GM19397 (cell line): ENCODE results near the gene SMG6.
"Not testable (repeated sequence)": the region's sequence is repeated elsewhere in the genome, so short reads cannot be mapped to it uniquely, and the experiment has no call there.

Experiments used
- ATAC-seq: cut with Tn5 transposase; IDR thresholded peaks from one replicate; pipeline ENCODE4 v1.9.1; 2021; ENCODE audit warnings: mild to moderate bottlenecking, moderate library complexity; ENCODE audit not compliant: unreplicated experiment

SMG6 gene

GRCh38 chr17:2207815-2208515 is 95.6 kb downstream of the SMG6 start:
- ATAC-seq: no peak

DNA sequence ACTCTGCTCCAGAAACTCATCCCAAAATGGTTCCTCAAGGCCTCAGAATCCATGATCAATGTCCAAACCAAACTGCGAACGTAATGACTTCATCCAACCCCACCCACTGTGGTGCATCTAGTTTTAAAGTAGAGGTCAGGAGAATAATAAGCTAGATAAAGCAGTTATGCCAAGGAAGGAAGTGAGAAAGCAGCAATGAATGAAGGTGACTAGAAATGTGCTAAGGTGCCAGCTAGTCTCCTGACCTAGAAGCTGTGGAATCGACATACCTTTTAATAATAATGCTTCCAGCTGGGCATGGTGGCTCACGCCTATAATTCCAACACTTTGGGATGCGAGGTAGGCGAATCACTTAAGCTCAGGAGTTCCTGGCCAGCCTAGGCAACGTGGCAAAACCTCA is 99.2 kb downstream of the SMG6 start:
- ATAC-seq: no peak

DNA sequence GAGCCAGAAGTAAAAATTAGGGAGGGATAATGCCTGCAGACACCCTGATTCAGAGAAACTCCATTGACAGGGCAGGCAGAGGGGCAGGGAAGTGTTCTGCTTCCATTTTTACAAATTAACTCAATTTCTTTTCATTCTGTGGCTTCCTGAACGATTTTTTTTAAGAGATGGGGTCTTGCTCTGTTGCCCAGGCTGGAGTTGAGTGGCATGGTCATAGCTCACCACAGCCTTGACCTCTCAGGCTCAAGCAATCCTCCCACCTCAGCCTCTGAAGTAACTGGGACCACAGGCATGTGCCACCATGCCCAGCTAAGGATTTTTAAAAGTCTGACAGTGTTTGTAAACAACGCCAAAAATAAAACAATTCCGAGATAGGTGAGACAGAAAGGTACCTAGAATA is 99.8 kb downstream of the SMG6 start:
- ATAC-seq: no peak

DNA sequence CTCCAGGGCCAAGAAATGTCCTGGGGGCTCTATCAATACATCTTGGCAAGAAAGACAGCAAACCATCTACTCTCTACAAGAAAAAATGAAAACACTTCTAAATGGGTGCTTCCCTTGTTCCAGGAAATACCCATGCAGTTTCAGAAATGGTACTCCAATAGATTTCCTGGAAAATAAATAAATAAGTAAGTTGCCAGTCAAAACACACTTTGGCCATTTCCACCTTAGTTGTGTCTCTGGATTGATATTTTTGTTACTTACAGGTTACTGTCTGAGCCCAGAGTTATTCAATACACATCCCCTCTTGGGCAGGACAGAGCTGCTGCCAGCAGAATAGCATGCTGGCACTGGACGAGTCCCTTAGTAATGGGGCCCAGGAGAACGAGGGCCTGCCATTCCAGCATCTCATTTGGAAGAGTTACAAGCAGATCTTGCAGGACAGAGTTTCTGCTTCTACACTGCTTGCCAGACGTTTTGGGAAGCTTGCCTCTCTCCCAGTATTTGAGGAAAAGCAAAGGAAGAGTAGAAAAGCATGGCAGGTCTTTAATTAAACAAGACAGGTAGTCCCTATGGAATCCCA is 100.5 kb downstream of the SMG6 start:
- ATAC-seq: no peak

- no peak for ATAC-seq
Measured at GRCh38 chr17:2202302-2202995, 101.1 kb downstream of the SMG6 start.

DNA sequence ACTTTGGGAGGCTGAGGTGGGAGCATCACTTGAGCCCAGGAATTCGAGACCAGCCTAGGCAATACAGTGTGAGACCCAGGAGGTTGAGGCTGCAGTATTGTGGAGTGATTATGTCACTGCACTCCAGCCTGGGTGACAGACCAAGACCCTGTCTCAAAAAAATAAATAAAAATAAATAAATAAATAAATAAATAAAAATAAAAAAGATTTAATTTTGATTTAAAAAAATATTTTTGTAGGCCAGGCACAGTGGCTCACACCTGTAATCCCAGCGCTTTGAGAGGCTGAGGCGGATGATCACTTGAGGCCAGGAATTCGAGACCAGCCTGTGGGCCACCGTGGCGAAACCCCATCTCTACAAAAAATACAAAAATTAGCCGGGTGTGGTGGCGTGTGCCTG is 104.2 kb downstream of the SMG6 start:
- ATAC-seq: not testable (repeated sequence)

GRCh38 chr17:2198927-2199326 is 104.7 kb downstream of the SMG6 start:
- no peak for ATAC-seq

- no peak for ATAC-seq
Measured at GRCh38 chr17:2197271-2197670, 106.3 kb downstream of the SMG6 start.

DNA sequence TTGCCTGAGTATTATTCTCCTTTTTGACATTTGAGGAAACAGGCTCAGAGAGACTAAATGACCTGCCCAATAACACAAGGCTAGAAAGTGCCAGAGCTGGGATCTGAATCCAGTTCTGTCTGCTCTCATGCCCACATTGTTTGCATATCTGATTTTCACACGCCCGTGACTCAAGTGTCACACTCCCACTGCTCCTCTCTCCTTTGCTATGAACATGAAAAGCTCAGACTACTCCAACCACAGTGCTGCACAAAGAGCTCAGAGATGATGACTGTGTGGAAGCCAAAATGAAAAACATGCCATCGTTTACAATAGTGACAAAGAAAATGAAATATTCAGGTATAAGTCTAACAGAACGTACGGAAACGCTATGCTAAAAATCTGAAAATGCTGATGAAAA is 107.9 kb downstream of the SMG6 start:
- ATAC-seq: no peak

DNA sequence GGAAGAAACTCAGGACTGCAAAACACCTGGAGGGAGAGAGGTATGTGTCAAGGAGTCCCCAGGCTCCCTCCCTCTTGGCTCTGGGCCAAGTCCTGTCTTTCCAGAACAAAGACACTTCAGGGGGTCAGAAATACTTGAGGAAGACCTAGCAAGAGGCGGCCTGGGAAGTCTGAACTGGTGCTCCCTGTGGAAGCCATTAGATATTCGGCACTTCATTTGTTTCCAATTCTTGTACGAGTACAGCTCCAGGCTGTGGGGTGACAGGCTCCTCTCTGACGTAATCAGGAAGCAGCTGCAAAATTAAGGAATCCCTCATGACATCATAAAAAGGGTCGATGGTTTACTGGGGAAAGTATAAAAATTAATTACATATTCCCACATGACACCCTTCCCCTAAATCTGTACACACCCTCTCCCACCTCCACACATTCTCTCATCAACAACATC is 108.7 kb downstream of the SMG6 start:
- ATAC-seq: no peak

GRCh38 chr17:2192367-2193057 is 111.1 kb downstream of the SMG6 start:
- ATAC-seq: no peak

GRCh38 chr17:2191785-2192184 is 111.8 kb downstream of the SMG6 start:
- no peak for ATAC-seq

DNA sequence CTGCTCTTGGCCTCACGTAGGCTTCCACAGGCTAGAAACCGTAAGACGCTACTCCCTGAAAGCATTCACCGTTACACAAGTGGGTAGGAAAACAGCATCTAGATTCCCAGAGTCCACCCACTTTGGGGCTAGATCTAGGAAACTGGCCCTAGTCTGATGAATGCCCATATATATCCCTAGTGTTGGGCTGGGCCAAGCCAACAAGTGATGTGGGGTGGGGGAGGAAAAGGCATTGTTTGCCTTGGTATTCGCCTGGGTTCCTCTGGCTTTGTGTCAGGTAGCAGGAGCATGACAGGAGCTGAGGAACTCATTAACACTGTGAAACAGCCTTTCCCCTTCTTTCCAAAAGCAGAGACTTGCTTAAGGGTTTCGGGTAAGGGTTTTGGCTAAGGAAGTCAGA is 112.4 kb downstream of the SMG6 start:
- ATAC-seq: no peak

- no peak for ATAC-seq
Measured at GRCh38 chr17:2190014-2190413, 113.6 kb downstream of the SMG6 start.

DNA sequence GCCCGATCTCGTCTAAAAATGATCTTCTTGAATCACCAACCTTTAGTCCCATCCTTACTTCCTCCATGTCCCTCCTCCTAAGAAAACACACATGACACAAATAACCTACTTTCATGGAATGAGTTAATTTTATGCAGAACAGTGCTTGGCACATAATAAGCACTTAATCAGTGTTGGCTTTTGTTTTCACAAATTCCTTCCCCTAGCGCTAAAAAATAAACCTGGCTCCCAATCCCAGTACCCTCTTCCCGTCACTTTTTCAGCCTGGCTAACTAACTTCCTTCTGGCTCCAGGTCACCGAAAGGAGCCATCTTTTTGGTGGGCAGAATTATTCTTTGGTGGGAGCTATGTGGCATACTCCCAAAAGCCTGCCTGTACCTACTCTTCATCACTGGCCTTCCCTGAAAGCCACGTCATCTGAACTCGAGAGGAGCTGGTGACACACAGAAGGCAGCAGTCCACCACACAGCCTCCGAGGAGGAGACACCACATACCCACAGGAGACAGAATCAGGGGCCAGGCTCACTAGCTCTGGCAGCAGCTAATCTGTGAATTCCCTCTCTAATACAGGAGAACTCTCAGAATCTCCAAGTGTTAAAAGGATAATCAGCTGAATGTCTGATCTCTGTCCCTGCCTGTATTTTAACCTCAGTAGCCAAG is 114.5 kb downstream of the SMG6 start:
- ATAC-seq: no peak

DNA sequence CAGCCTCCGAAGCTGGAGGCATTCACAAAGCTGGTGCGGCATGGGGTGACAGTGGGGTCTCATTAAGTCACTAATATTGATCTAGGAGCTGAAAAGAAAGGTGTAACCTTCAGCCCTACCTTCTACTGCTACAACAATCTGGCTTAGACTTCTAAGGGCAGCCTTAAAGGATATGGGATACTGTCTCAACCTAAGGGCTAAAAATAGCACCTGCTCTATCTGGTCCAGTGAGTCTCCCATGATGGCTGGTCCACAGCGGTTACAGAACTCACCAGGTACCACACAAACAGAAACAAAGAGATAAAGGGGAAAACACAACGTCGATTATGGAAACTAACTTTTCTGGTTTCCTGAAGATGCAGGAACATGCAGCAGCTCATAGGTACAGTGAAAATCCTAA is 115.8 kb downstream of the SMG6 start:
- no peak for ATAC-seq

- no peak for ATAC-seq
Measured at GRCh38 chr17:2186937-2187336, 116.6 kb downstream of the SMG6 start.

- ATAC-seq: no peak
Measured at GRCh38 chr17:2184993-2185931, 118.3 kb downstream of the SMG6 start.

- ATAC-seq: no peak
Measured at GRCh38 chr17:2183346-2183745, 120.2 kb downstream of the SMG6 start.

DNA sequence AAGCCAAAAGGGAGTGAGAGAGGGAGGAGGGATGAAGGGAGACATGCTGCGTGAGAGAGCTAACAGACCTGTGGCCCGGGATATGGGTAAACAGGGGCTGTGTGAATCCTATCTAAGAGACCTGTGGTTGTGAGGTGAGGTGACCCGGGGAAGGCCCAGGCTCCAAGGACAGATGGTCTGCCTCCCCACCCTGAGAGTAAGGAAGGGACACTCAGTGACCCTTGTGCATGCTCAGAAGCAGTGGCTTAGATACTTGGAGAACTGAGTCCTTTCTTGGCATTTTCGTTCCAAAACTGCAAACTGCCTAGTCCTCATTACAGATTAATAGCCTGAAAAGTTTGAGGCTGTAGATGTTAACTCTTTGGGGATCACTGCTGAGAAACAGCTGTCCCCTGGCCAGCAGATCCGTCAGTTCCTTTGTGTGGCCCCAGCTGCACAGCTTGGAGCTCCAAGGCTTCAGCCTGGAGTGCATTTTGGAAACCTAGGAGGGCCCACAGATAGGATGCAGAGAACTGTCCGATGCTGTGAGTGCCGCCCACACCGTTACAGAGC is 121.6 kb downstream of the SMG6 start:
- no peak for ATAC-seq
